HG02870 (cell line): ENCODE results near the gene SLC38A1.
A peak's percentile ranks its signal among the peaks of the same experiment; 100 is the strongest.
"Not testable (repeated sequence)": the region's sequence is repeated elsewhere in the genome, so short reads cannot be mapped to it uniquely, and the experiment has no call there.

ENCODE experiments used
- ATAC-seq: cut with Tn5 transposase; IDR thresholded peaks from one replicate; pipeline ENCODE4 v1.9.1; 2021; ENCODE audit warnings: mild to moderate bottlenecking, moderate library complexity; ENCODE audit not compliant: unreplicated experiment

SLC38A1 gene

DNA sequence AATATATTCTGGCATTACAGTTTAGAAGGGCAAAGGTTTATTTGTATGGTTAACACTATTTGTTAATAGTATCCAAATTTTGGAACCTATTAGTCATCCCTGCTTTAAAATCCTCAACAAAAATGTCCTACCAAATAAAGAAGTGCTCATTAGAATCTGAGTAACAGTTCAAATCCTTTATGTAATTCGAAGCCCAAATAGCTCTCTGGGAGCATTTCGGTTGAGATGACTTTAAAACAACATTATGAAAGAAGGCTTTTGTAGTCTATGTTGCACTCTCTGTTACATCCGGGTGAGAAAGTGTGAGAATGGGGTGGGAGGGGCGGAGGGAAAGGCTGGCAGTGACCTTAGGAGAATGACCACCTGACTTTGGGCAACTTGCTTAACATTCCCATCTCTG, 59.7 kb downstream of the SLC38A1 start:
- ATAC-seq: no peak

DNA sequence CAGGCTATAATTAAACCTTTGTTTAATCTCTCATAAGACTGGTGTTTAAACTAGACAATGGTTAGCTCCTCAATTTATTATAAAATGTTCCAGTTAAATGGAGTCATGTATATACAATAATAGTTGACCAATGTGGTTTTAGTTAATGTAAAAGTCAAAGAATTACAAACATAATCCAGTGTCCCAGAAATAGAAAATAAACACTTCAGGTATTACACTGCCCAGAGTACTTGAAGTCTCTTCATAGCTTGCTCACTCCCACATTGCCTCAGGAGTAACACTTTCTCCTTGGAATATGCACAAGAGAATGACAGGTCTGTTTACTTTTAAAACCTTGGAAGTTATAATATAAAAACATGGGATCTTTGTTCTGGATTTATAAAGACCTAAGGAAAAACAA, 60.5 kb downstream of the SLC38A1 start:
- ATAC-seq: no peak

DNA sequence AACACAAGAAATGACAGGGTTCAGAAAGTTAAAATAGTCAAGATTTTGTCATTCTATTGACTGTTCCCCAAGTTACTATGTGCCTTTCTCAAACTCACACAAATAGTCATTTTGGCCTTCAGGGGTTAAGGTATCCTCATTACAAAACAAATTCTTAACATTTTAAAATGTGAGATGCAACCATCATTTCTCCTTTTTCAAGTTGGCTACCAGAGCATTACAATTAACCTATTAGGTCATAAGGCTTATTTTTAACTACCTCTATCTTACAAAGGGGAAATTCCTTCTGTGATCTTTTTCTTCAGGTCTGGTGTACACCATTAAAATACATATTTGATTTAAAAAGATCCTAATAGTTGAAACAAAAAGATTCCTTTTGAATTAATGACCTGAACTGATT, 61.2 kb downstream of the SLC38A1 start:
- ATAC-seq: no peak

DNA sequence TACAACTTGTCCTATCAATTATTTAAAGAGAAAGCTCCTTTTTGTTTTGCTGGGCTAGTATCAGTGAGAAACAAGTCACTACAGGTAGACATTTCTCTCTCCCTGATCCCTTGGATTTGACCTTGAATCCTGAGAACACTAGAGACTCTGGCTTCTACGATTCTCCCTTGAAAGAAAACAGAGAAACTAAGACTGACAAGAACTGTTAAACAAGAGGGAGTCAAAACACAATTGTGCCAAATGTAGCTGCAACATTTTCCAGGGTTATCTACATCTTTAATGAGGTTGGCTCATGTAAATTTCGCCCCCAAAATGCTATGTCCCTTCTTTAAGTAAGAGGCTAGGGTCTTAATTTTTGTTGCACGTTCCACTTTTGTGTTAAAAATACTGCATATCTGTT, 62.4 kb downstream of the SLC38A1 start:
- no peak for ATAC-seq

DNA sequence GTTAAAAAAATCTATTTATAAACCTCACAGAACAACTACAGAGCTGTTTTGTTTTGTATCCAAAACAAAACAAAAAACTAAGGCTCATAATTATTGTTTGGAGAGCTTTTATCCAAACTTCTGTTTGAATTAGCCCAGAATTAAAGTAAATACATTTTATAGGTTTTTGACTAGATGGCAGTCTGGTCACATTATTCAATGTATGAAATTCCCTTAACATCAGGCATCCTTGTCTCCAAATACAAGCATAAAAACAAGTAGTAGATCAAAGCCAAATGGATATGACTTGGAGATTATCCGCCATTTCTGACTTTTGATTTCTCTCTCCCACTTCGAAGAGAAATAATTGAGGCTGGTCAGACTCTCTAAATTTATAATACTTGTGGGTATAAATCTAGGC, 63.5 kb downstream of the SLC38A1 start:
- no peak for ATAC-seq

DNA sequence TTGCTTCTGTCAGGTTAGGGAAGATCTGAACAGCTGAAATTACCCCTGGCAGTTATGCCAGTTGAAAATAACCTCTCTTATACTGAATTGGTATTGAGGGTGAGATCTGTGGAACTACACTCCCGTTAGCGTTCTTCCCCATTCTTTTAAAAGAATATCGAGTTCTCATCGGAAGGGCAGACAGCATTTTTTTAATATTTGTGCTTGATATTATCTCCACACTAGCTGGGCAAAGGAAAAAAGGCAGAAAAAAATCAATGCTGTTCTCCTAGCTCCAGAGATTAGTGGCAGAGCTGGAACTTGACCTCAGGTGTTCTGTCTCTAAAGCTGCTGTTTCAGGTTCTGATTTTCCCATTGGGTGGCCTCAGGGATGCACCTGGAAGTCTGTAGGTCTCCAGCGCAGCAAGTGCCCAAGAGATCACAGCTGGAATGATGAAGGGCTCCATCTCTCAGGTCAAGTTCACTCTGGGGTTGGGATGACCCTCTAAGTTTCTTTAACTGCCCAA, 67.5 kb downstream of the SLC38A1 start:
- no peak for ATAC-seq

DNA sequence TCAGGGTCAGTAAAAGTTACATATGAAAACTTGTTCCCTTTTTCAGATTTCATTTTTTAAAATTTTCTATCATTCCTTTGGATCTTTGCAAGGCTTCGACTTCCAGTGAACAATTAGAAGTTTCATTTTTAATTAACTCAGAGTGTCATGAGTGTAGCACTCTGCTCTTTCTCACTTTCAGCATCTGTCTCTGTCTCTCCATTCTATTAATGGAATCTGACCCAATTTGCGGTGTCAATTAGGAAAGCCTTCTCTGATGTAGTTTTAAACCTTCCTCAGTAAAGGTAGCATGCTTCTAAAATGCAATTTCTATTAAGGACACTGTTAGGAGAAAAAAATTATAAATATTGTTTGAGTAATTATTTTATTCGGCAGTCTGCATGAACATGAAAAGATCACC, 68.3 kb downstream of the SLC38A1 start:
- no peak for ATAC-seq

DNA sequence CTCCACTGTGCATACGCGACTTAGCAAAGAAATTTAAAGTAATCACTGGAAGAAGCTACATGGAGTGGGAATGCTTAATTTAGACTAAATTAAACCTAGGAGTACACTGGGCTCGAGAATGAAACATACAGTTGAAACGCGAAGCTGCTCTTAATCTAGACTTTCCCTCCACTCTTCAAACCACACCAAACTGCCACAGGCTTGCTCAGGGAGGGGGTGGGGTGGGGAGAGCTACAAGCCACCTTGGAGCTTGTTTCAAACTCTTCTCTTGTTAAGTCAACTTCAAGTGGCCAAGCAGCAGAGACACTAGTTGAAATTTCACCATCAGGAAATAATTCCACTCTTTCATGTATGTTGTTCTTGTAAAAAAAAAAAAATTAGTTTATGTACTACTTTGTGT, 69.9 kb downstream of the SLC38A1 start:
- ATAC-seq: no peak

DNA sequence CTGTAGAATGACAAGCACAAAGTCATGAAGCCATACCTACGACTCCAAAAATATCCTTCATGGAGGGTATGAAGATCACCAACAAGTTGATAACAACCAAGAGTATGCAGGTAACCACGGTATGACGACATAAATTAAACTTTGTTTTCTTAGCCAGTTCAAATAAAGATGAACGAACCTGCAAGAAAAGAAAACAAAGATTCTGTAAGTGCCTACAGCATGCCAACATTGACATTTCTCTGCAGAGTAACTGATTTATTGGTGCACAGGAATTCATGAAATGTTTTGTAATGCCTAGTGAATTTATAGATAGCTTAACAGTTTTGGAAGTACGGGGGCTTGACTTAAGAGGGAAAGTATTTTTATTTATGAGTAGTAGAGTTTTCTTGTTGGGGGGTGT, 71.0 kb downstream of the SLC38A1 start:
- no peak for ATAC-seq

DNA sequence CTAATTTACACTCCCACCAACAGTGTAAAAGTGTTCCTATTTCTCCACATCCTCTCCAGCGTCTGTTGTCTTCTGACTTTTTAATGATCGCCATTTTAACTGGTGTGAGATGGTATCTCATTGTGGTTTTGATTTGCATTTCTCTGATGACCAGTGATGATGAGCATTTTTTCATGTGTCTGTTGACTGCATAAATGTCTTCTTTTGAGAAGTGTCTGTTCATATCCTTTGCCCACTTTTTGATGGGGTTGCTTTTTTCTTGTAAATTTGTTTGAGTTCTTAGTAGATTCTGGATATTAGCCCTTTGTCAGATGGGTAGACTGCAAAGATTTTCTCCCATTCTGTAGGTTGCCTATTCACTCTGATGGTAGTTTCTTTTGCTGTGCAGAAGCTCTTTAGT, 78.3 kb downstream of the SLC38A1 start:
- ATAC-seq: not testable (repeated sequence)

DNA sequence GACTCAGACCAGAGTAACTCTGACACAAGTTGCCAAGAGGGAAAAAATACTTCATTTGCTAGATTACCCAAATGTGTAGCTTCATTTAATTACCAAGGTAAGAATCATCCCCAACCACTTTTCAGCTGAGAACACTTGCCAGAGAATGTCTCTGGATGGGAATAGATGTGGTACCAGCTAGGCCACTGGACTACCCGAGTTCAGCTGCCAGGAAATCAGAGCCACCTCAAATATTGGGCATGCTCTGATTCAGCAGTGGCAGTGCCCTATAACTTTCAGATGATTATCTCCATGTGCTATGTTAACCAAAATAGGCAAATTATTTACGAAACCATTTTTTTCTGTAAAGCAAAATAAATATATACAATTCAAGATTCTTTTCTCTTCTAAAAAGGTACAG, 80.7 kb downstream of the SLC38A1 start:
- no peak for ATAC-seq

DNA sequence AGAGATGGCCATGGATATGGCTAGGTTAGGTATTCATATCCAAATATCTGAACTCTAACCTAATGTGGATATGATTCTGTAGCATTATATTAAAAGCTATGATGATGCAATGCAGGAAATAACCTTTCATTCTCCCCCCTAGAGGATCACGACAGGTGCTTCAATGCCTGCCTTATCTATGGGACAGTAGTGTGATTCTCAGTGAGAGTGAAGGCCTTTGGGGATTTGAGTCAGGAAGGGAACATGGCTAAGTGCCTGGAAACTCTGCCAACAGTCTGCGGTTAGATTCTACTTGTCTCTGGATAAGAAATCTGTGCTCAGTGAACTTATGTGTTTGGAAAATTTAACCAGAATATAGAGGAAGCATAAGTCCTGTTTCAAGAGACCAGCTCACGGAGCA, 81.8 kb downstream of the SLC38A1 start:
- no peak for ATAC-seq

DNA sequence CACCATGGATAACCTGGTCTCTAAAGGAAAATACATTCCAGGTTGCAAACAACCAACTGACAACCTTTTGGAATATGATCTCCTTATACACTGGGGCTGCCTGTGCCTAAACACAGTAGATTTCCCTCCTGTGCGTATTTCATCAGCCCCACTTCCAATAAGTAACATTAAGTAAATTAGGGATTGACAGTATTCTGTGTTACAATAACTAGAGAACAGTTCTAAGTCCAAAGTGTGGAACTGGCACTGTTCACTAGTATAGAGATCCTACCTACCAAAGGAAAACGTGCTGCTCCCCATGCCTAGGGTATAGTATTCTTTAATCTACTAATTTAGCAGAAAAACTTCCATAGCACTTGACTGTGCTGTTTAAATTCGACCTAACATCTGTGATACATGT, 82.8 kb downstream of the SLC38A1 start:
- ATAC-seq: no peak

DNA sequence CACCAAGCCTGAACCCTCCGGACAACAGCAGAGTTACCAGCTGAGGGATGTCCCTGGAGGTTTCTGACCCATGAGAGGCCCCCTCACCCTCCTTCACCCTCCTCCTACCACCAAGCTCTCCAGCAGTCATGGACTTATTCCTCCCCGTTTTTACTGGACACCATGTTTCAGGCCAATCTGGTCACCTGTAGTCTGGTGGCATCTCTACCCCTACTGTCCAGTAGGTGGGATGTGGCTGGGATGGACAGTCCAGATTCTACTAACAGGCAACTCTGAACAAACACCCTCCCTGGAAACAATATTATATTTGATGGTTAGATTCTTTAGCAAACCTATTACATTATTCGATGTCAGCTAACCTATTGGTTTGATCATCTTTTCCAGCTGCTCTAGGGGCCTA, 83.2 kb downstream of the SLC38A1 start:
- no peak for ATAC-seq

DNA sequence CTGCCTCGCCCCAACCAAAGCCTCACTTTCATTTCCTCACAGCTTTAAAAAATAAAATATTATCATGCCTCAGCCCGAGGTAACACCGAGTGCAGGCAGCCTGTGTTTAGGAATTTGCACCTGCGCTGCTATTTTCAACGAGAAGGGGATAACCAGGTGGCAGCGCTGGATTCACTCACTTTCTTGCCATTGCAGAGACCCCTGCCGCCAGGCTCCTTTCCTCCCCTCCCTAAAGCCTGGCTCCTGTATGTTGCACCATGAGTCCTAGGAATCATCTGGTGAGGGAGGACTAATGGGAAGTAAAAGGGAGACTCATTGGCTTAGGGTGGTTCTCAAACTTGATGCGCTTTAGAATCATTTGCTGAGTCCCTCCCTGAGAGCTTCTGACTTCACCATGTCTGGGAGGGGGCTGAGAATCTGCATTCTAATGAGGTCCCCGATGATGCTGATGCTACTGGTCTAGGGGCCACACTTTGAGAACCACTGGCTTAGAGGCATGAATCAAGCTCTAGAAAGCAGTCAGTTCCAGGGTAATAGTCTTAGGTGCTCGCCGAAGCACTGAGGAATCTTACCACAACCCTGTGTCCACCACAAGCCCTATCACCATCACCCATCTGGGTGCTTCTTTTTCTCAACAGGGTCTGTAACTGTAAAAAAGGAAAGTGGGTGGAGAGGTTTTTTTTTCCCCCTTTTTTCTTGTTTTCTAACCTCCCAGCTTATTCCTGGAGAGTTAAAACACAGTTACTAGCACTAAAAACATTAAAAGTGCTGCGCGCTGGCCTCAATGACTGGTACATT, 83.8 kb downstream of the SLC38A1 start:
- ATAC-seq: no peak

DNA sequence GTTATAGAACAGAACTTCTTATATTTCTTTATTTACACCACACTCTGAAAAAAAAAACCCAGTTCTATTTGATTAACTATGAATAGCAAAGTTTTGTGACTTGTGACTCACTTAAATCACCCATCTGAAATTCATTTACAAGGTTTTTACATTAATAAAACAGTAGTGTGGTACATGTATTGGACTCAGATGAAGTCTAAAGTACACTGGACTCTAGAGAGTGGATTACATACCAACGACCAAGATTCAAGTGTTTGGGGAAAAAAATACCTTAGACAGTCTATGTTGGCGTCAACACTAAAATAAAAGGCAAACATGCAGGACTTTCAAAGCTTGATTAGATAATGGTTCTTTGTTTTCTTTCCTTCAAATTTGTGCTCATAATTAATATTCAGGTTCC, 85.7 kb downstream of the SLC38A1 start:
- ATAC-seq: no peak

DNA sequence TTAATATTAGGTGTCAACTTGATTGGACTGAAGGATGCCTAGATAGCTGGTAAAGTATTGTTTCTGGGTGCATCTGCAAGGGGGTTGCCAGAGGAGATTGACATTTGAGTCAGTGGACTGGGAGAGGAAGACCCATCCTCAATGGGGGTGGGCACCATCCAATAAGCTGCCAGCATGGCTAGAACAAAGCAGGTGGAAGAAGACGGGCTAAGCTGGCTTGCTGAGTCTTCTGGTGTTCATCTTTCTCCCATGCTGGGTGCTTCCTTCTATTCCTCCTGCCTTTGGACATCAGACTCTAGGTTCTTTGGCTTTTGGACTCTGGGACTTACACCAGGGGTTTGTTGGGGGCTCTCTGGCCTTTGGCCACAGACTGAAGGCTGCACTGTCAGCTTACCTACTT, 87.4 kb downstream of the SLC38A1 start:
- ATAC-seq: no peak

DNA sequence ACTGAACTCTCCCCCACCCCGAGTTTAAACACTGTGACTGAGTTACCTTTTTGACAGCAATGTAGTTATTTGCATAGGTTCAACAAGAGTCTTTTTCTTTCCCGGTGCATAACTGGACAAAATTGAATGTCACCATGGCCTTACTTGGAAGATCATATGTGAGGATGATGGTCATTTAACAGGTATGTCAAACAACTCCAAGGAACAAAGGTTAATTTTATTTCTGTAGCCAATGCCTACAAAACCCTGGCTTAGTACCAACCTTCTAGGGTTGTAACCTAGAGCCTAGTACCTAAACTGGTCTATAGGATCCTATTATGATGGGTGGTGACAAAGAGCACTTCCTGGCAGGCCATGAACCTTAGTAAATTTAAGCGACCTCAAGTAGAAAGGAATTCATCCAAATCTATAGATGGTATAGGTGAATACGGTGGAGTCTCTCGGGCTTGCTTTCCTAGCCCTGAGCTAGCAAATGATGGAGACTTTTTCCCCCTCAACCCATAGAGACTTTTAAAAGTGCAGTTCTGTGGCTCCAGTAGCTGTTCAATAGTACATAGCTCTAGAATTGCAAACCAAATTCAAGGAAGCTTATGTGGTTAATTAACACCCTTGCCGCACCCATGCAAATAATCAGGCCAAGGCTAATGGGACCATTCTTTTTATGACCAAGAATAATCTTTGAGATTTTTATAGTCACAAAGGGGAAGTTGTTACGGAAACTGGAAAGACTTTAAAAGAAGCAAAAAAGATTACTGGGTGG, 89.0 kb downstream of the SLC38A1 start:
- peak; percentile 51 for ATAC-seq

DNA sequence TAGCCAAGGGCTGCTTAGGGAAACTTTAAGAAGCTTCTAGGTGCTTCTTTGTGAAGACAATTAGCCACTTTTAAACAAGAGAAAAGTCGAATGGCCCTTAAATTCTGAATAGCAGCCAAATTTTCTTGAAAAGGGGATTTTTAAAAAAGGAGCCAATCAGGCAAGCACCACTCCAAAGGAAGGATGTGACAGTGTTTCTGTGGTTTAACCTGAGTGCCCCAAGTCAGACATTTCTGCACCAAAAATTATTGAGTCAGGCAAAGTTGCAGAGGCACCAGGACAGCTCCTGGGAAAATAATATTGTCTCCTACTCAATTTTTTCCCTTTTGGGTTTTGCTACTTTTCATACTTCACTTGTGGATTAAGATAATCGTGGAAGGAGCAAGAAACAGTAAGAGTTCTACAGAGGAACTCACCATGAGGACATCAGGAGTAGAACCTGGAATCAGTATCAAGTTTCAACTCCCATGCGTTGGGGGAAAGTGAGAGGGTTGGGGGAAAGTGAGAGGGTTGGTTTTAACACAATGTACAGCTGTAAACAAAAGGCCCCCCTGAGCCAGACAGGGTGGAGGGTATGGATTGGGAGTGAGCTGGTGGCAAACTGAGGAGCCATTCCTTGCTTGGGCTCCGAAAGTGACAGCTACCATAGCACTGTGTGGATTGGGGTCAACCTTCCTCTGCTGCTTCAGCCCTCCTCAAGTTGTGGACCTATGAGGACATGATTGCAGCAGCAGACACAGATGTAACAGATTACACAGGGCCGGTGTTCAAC, 90.8 kb downstream of the SLC38A1 start:
- no peak for ATAC-seq

DNA sequence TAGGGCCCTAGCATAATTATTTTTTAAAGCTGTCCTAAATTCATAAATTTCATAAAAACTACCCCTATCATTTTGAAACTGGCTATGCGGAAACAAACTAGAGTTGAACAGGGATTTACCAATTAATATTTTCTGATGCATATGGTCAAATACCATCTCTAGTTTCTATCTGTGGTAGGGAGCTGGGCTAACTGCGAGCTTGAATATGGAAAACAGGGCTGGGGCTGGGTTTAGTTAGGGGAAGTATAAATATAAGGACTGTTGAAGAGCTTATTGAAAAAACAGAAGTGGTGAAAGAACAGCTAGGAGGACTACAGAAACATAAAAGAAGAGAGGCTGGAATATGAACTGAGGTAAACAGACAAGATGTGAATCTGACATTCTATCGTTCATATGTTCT, 91.8 kb downstream of the SLC38A1 start:
- ATAC-seq: no peak

DNA sequence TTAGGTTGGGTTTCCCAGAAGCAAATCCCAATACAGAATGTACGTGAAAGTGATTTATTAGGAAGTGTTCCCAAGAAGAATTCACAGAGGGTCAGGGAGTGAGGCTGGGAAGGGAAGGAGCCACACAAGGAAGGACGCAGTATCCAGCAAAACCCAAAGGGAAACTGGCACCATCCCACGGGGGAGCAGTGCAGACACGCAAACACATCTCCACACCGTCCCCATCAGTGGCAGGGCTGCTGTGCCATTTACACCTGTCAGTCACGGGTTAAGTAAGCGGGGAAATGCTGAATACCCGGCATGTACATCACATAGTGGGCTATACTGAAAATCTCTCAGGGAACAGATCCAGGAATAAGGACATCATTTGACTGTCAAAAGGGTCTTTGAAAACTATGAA, 93.9 kb downstream of the SLC38A1 start:
- ATAC-seq: no peak
